ENCODE results near the gene MTHFD1L. TPM values are rescaled to one million over a fixed set of nuclear protein-coding genes. Genes with fewer than 3 reads are reported as not detected.

Gene MTHFD1L
- total and polyA plus RNA-seq, 7 donors = 0.60 to 17.9 (median 3.0) TPM

Small RNA genes lying within 50 kb of the gene (small RNA-seq; reads per million reads assigned to genes)
- gene RNU6-302P = 0 reads per million in 3 donors
